Right kidney (tissue), 1 donor: Measurements from ENCODE around the gene NPNT.

ENCODE experiments used
- DNase-seq: peaks from one replicate; pipeline ENCODE4 v3.0.0-alpha.2; 2016

NPNT gene

GRCh38 chr4:105911426-105911825, 16.2 kb downstream of the NPNT start:
- DNase-seq = no peak

DNA sequence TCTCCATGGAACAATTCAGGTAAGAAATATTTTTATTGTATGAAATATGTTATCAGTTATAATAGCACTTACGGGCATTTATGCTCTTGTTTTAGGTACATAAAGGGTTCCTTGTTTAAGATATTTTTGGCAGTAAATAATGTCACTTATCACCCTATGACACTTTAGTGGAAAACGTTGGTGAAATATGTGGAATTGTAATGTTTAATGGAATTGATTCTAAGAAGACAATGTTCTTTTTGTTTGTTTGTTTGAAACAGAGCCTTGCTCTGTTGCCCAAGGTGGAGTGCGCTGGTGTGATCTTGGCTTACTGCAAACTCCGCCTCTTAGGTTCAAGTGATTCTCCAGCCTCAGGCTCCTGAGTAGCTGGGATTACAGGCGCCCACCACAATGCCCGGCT, 17.4 kb downstream of the NPNT start:
- DNase-seq = no peak

- DNase-seq = no peak
Measured at GRCh38 chr4:105917171-105917685, 22.0 kb downstream of the NPNT start.

GRCh38 chr4:105921301-105921700, 26.0 kb downstream of the NPNT start:
- no peak for DNase-seq

DNA sequence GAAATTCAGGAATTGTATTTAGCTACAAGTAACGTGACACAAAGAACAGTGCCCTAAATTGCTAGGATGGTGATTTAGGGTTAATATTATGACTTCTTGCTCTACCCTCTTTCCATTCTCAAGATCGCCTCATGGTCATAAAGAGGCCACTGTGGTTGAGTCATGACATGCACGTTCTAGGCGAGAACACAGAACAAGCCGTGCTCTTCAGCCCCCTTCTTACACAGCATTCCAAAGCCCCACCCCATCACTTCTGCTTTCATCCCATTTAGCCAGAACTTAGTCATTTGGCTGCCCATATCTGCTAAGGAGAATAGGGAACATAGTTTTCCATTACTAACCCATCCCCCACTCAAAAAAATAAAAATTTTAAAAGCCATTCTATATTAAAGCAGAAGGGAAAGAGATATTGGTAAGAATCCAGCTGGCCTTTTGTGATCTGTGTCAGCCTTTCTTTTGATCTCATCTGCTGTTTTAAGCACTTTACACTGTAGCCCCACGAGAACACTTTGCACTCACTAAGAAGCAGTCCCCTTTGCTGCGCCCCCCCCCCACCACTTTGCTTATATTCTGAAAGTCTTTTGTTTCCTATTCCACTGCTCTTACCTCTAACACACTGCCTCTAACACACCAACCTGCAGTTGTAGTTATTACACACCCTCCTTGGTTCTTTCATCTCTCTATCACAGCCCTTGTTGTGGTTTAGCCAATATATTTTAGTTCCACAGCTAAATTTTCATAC, 28.4 kb downstream of the NPNT start:
- DNase-seq = no peak

DNA sequence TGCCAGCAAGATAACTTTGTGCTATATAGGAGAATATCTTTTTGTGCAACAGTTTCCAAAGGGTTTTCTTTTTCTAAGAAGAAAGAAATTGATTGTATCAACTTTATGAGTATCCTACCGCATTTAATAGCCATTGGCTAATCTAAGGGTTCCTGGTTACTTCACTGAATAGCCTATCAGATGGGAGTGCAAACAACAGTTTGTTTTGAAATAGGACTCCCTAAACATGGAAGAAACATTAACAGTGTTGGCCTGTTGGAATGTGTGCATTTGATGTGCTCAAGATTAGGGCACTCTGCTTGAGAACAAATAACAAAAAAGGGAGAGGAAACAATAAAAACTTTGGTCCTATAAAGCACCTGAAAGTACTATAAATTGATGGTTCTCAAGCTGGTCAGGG, 29.1 kb downstream of the NPNT start:
- no peak for DNase-seq

- no peak for DNase-seq
Measured at GRCh38 chr4:105930698-105931097, 35.4 kb downstream of the NPNT start.

GRCh38 chr4:105933083-105933482, 37.8 kb downstream of the NPNT start:
- DNase-seq = no peak

DNA sequence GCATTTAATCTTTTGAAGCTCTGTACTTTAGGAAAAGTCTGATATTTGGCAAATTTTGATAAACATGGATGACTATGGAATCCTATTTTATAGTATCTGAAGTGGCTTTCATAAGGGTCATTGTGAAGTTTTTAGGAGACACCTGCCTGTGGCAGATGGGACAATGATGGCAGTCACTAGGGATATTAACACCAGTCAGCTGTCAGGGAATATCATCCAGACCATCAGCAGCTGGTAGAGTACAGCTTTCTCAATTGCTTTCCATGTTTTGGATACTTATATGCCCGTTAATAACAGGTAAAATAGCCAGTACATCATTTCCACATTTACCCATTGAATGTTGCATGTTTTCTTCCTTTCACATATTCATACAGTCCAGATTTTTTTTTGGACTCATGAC, 39.1 kb downstream of the NPNT start:
- no peak for DNase-seq

- DNase-seq = no peak
Measured at GRCh38 chr4:105936901-105937300, 41.6 kb downstream of the NPNT start.

DNA sequence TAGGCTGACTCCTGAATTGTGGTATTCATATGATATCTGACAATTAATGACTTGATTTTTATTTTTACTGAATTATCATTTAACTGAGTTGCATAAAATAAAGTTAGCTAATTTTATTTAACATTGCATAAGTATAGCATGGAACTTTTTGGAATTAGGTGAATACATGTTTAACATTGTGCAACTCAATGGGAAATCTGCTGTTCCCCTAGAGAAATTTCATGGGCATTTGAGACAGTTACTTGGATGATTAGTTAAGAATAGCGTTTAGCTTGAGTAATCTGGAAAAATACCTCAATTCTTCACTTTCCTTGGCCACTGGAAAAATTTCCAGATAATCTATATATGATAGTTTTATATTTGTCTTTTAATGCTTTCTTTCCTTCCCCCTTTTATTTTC, 42.5 kb downstream of the NPNT start:
- DNase-seq = no peak

DNA sequence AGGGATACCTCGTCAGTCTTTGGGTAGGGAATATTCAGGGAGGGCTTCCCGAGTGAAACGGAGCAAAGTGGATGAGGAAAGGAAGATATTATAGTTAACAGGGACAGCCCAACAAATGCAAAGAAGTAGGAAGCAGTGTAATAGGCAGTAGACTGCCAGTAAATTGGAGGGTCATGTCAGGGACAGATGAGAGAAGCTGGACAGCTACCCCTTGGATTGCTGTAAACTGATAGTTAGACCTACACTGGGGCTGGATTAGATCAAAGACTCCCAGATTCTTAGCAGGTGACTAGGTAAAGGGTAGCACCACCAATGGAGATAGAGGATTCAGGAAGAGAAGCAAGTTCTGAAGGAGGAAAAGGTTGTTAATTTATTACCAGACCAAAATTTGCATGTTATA, 48.0 kb downstream of the NPNT start:
- DNase-seq = no peak

GRCh38 chr4:105944540-105944939, 49.3 kb downstream of the NPNT start:
- no peak for DNase-seq

GRCh38 chr4:105946771-105947170, 51.5 kb downstream of the NPNT start:
- no peak for DNase-seq

- DNase-seq = no peak
Measured at GRCh38 chr4:105950701-105951100, 55.4 kb downstream of the NPNT start.

- no peak for DNase-seq
Measured at GRCh38 chr4:105951198-105951597, 55.9 kb downstream of the NPNT start.

DNA sequence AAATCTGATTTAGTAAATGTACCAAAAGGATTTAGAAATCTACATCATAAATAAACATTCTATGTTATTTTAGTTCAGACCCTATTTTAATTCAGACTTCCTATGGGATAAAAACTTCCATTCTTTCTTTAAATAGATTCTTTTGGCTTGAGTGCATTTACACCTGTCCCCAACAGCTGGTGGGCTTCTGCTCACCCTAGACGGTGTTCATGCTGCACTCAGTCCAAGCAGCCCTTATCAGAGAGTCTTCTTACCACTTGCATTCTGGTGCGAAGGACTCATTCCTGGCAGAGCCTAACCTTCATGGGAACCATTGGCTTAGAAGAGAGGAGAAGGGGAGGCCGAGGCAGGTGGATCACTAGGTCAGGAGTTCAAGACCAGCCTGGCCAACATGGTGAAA, 57.3 kb downstream of the NPNT start:
- no peak for DNase-seq

DNA sequence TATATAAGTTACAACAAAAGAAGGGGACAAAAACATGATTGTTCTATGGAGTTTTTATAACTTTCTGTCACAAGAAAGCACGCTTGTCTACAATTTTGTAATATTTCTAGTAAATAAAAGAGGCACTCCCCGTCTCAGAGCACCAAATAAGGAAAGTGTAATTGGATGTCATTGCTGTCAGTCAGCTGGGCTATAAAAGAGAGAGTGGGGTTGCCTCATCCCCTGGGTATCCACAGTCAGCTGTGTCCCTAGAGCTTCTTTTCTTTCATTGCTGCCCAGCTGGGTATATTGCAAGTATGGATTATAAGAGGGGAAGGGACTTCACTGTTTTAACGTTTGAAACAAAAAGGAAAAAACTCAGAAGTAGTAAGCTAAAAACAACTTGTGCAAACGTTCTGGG, 61.3 kb downstream of the NPNT start:
- DNase-seq = no peak

GRCh38 chr4:105957680-105958079, 62.4 kb downstream of the NPNT start:
- no peak for DNase-seq

DNA sequence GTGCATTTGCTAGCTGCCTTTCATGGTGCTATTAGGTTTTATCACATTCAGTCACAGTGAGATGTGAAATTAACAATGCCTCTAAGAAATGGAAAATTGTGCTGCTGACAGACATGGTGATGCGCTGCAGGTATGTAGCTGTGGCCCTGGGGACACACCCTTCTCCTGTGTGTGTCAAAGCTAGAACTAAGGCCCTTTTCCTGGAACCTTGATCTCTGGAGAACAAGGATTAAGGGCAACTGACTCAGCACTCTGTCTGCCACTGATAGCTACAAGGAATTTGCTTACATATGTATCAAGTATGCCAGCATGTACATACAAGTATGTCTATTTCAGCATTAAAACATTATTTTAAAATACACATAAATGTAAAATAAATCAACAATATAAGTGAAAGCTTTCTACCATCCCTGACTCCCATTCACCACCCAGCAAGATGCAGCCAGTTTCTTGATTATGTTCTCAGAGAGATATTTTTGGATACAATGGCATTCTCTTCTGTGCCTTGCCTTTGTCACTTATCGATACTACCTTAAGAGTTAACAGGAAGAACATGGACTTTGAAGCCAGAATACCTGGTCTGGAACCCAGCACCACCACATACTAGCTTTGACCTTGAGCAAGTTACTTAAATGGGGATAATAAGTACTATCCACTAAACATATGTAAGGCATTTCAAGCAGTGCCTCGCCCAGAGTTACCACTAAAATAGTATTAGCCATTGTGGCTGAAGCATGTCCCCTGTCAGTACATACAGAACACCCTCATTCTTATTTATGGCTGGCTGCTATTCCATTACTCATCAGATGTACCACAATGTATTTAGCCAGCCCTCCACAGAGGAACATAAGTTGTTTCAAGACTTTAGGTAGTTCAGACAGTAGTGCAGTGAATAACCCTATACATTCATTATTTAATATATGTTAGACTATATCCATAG, 68.5 kb downstream of the NPNT start:
- DNase-seq = no peak

DNA sequence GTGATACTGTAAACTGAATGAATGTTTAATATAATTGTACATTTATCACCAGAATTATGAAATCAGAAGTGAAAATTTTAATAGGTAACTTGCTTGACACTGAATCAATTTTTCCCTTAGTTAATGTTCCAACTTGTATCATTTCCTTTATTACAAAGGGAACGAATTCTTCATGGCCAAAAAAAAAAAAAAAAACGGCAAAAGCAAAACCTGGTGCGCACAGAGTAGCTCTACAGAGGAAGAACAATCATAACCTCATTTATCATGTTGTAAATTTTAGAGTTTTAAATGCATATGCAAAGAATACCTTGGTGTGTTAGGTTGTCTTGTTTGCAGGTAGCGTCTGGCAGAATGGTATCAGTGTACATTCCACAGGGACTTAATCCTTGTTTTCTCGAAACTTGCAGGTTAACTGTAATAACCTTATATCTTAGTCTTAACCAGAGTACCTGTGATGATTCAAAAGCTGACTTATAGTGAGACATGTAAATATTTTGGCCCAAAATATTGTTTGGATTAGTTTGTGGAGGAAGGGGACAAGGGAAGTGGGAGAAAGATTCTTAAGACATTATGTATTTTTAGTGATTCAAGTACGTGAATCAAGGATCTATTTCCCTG, 70.0 kb downstream of the NPNT start:
- DNase-seq = no peak

GRCh38 chr4:105966051-105966450, 70.8 kb downstream of the NPNT start:
- no peak for DNase-seq

- peak; percentile 42 for DNase-seq
Measured at GRCh38 chr4:105967058-105967658, 71.9 kb downstream of the NPNT start.
